Neuronal stem cell (in vitro differentiated cells): ENCODE data around the gene CDC40.
A peak's percentile ranks its signal among the peaks of the same experiment; 100 is the strongest.

Source experiments
- DNase-seq: peaks from one replicate; pipeline ENCODE4 v3.0.0-alpha.2; 2013; ENCODE audit warnings: low spot score
- H2AFZ ChIP-seq: one replicate; pipeline ENCODE4 v1.6.1; 2013; ENCODE audit warnings: mild to moderate bottlenecking, low read length, inconsistent platforms
- H2AK5ac ChIP-seq: 2 replicates; pipeline ENCODE4 v1.6.1; 2013; ENCODE audit warnings: low read depth, mild to moderate bottlenecking, inconsistent platforms, low read length, moderate library complexity, mixed read lengths
- H2BK120ac ChIP-seq: 2 replicates; pipeline ENCODE4 v1.6.1; 2013; ENCODE audit warnings: low read depth, mild to moderate bottlenecking, inconsistent platforms, low read length, moderate library complexity, mixed read lengths
- H2BK12ac ChIP-seq: one replicate; pipeline ENCODE4 v1.6.1; 2013; ENCODE audit warnings: low read length, inconsistent platforms
- H2BK15ac ChIP-seq: 2 replicates; pipeline ENCODE4 v1.6.1; 2013; ENCODE audit warnings: mild to moderate bottlenecking, low read length, inconsistent platforms, mixed read lengths
- H2BK5ac ChIP-seq: one replicate; pipeline ENCODE4 v1.6.1; 2013; ENCODE audit warnings: inconsistent platforms, mild to moderate bottlenecking, low read length, moderate library complexity
- H3K14ac ChIP-seq: one replicate; pipeline ENCODE4 v1.6.1; 2013; ENCODE audit warnings: low read length, inconsistent platforms
- H3K18ac ChIP-seq: 2 replicates; pipeline ENCODE4 v1.6.1; 2013; ENCODE audit warnings: low read length, inconsistent platforms
- H3K23ac ChIP-seq: 2 replicates; pipeline ENCODE4 v1.6.1; 2013; ENCODE audit warnings: low read depth, mild to moderate bottlenecking, mixed read lengths, low read length, inconsistent platforms; ENCODE audit not compliant: poor library complexity
- H3K27ac ChIP-seq: replicated peaks from 3 replicates; pipeline ENCODE4 v1.5.1; 2013; ENCODE audit warnings: low read length, inconsistent platforms
- H3K27me3 ChIP-seq, 3 experiments: 2 replicates each; pipeline ENCODE4 v1.6.1; 2013; ENCODE audit warnings: low read length in 3 of 3, mild to moderate bottlenecking in 2 of 3, inconsistent platforms in 1 of 3, low read depth in 1 of 3, mixed read lengths in 1 of 3, moderate library complexity in 1 of 3; ENCODE audit not compliant: control insufficient read depth in 3 of 3, insufficient read depth in 3 of 3
- H3K36me3 ChIP-seq, 2 donors: replicated peaks in 1 of 2; 2 replicates each; pipeline ENCODE4 v1.6.1; 2013; ENCODE audit warnings: low read length in 2 of 2; ENCODE audit not compliant: control insufficient read depth in 2 of 2, insufficient read depth in 2 of 2
- H3K4ac ChIP-seq: 2 replicates; pipeline ENCODE4 v1.6.1; 2013; ENCODE audit warnings: inconsistent platforms, mild to moderate bottlenecking, low read length, moderate library complexity
- H3K4me1 ChIP-seq, 2 donors: 1 replicate in 1 of 2; 2 replicates in 1 of 2; pipeline ENCODE4 v1.6.1; 2013; ENCODE audit warnings: low read length in 2 of 2, low read depth in 1 of 2; ENCODE audit not compliant: control insufficient read depth in 2 of 2, insufficient read depth in 1 of 2
- H3K4me2 ChIP-seq: one replicate; pipeline ENCODE4 v1.6.1; 2013; ENCODE audit warnings: mild to moderate bottlenecking, low read length, inconsistent platforms; ENCODE audit not compliant: insufficient read depth, poor library complexity, severe bottlenecking
- H3K4me3 ChIP-seq, 2 donors: 2 replicates each; pipeline ENCODE4 v1.5.1; 2013; ENCODE audit warnings: low read length in 2 of 2, mild to moderate bottlenecking in 2 of 2, inconsistent platforms in 1 of 2, moderate library complexity in 1 of 2
- H3K79me1 ChIP-seq: one replicate; pipeline ENCODE4 v1.6.1; 2013; ENCODE audit warnings: low read depth, mild to moderate bottlenecking, inconsistent platforms, low read length, moderate library complexity
- H3K9ac ChIP-seq: one replicate; pipeline ENCODE4 v1.6.1; 2013; ENCODE audit warnings: mild to moderate bottlenecking, low read depth, low read length, inconsistent platforms; ENCODE audit not compliant: poor library complexity
- H3K9me3 ChIP-seq, 2 donors: replicated peaks in 1 of 2; 2 replicates each; pipeline versions ENCODE3 to v1.6.1; 2013; ENCODE audit warnings: low read length in 2 of 2, mild to moderate bottlenecking in 2 of 2, inconsistent platforms in 1 of 2, low read depth in 1 of 2, mixed read lengths in 1 of 2, moderate library complexity in 1 of 2; ENCODE audit not compliant: control insufficient read depth in 2 of 2, insufficient read depth in 1 of 2
- H4K8ac ChIP-seq: one replicate; pipeline ENCODE4 v1.6.1; 2013; ENCODE audit warnings: low read depth, mild to moderate bottlenecking, inconsistent platforms, low read length, moderate library complexity
- H4K91ac ChIP-seq: one replicate; pipeline ENCODE4 v1.6.1; 2013; ENCODE audit warnings: low read length, low read depth, mild to moderate bottlenecking, inconsistent platforms; ENCODE audit not compliant: poor library complexity
- WGBS, 2 donors: extraction: QIAGEN DNeasy Blood & Tissue Kit; methylation state at CpG; one replicate each; pipeline ENCODE4 v1.1.7; 2013; ENCODE audit warnings: missing lambda C conversion rate in 2 of 2, mixed read lengths in 1 of 2; ENCODE audit not compliant: insufficient read length in 2 of 2, insufficient replicate concordance in 1 of 2; ENCODE audit errors: extremely low coverage in 2 of 2; 5-methylcytosine and 5-hydroxymethylcytosine counted together

Gene CDC40

DNA sequence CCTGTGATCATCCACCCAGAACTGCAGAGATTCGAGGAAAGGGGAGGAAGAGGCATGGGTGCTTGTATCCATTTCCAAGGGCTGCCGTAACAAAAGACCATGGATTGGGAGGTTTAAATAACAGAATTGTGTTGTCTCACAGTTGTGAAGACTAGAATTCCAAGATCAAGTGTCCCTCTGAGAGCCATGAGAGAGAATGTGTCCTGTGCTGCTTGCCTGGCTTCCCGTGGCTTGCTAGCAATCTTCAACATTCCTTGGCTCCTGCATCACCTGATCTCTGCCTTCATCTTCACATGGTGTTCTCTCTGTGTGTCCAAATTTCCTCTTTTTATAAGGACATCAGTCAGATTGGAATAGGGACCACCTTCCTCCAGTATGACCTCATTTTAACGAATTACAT is 69.8 kb downstream of the CDC40 start:
- no peak for DNase-seq

DNA sequence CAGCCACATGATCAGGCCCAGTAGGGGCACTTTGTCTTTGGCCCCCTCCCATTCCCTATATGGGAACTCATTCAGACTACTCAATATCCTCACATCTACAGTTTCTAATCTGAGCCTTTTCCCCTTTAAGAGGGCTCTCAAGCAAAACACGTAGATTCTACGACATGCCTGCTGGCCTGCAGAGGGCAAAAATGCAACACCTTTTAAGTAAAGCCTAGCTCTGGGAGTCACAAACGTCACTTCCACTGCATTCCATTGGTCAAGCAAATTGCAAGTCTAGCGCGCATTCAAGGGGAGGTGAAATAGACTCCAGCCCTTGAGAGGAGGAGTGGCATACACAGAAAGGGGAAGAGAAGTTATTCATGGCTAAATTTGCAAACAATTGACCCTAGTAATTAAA is 70.6 kb downstream of the CDC40 start:
- H4K91ac ChIP-seq = no peak overlapping the region
- no CpG with 5 or more reads among the region's 5 CpGs for WGBS, 2 donors
- no peak overlapping the region for H3K14ac ChIP-seq
- no peak overlapping the region for H3K23ac ChIP-seq
- H3K4ac ChIP-seq = no peak overlapping the region
- no peak overlapping the region for H2BK15ac ChIP-seq
- H3K18ac ChIP-seq = no peak overlapping the region
- no peak overlapping the region for H2BK5ac ChIP-seq
- H2BK120ac ChIP-seq = no peak overlapping the region
- H3K4me1 ChIP-seq = peaks cover 0 to 2% of the 10 kb centered on the region in 2 donors
- no peaks in the 10 kb centered on the region for H3K36me3 ChIP-seq
- H4K8ac ChIP-seq = no peak overlapping the region
- H2AFZ ChIP-seq = no peak overlapping the region
- no peak overlapping the region for H2AK5ac ChIP-seq
- no peaks in the 10 kb centered on the region for H3K79me1 ChIP-seq
- H3K4me2 ChIP-seq = no peak overlapping the region
- H3K27me3 ChIP-seq = no peaks in the 10 kb centered on the region
- H3K27ac ChIP-seq = no peak overlapping the region
- no peak for DNase-seq
- H2BK12ac ChIP-seq = no peak overlapping the region
- H3K4me3 ChIP-seq = no peak overlapping the region
- H3K9me3 ChIP-seq = no peaks in the 10 kb centered on the region
- no peak overlapping the region for H3K9ac ChIP-seq

More for the DNA sequence above, 69.8 kb downstream of the CDC40 start:
- H3K9ac ChIP-seq = no peak overlapping the region
- no peak overlapping the region for H3K14ac ChIP-seq
- no peak overlapping the region for H3K23ac ChIP-seq
- H3K36me3 ChIP-seq = no peaks in the 10 kb centered on the region
- H4K91ac ChIP-seq = no peak overlapping the region
- no peaks in the 10 kb centered on the region for H3K27me3 ChIP-seq
- no peak overlapping the region for H4K8ac ChIP-seq
- WGBS, 2 donors = no CpG with 5 or more reads among the region's 4 CpGs
- H2BK12ac ChIP-seq = no peak overlapping the region
- H2BK120ac ChIP-seq = no peak overlapping the region
- no peak overlapping the region for H2AK5ac ChIP-seq
- H3K79me1 ChIP-seq = no peaks in the 10 kb centered on the region
- no peak overlapping the region for H3K4ac ChIP-seq
- no peak overlapping the region for H3K27ac ChIP-seq
- H2BK15ac ChIP-seq = no peak overlapping the region
- H3K4me3 ChIP-seq = no peak overlapping the region
- H3K4me2 ChIP-seq = no peak overlapping the region
- no peak overlapping the region for H2BK5ac ChIP-seq
- peaks cover 0 to 2% of the 10 kb centered on the region in 2 donors for H3K4me1 ChIP-seq
- H3K9me3 ChIP-seq = no peaks in the 10 kb centered on the region
- H3K18ac ChIP-seq = no peak overlapping the region
- no peak overlapping the region for H2AFZ ChIP-seq

GRCh38 chr6:110255211-110255750 is 75.1 kb downstream of the CDC40 start:
- Histone ChIP-seq H3K9me3 (no peaks in the 10 kb centered on the region), H3K36me3 (no peaks in the 10 kb centered on the region), H3K4me3 (no peak overlapping the region), H3K23ac (no peak overlapping the region), H4K91ac (no peak overlapping the region), H3K18ac (no peak overlapping the region), H2AK5ac (no peak overlapping the region), H3K27ac (no peak overlapping the region), H3K4me1 (peaks cover 0 to 2% of the 10 kb centered on the region in 2 donors), H2BK15ac (no peak overlapping the region), H3K4me2 (no peak overlapping the region), H2AFZ (no peak overlapping the region), H4K8ac (no peak overlapping the region), H3K4ac (no peak overlapping the region), H2BK12ac (no peak overlapping the region), H2BK120ac (no peak overlapping the region), H3K14ac (no peak overlapping the region), H3K9ac (no peak overlapping the region), H3K79me1 (no peaks in the 10 kb centered on the region), H3K27me3 (no peaks in the 10 kb centered on the region), H2BK5ac (no peak overlapping the region)
- DNase-seq = peak; percentile 41
- no CpG with 5 or more reads among the region's 5 CpGs for WGBS, 2 donors

- DNase-seq = no peak
- no peak overlapping the region for H2BK120ac ChIP-seq
- H3K27ac ChIP-seq = no peak overlapping the region
- WGBS, 2 donors = no CpG with 5 or more reads among the region's 2 CpGs
- no peaks in the 10 kb centered on the region for H3K79me1 ChIP-seq
- H3K9ac ChIP-seq = no peak overlapping the region
- H3K23ac ChIP-seq = no peak overlapping the region
- H3K27me3 ChIP-seq = no peaks in the 10 kb centered on the region
- H3K4me2 ChIP-seq = no peak overlapping the region
- H2BK15ac ChIP-seq = no peak overlapping the region
- no peaks in the 10 kb centered on the region for H3K4me1 ChIP-seq
- no peak overlapping the region for H2AFZ ChIP-seq
- no peak overlapping the region for H2BK12ac ChIP-seq
- H4K8ac ChIP-seq = no peak overlapping the region
- no peaks in the 10 kb centered on the region for H3K9me3 ChIP-seq
- H3K4me3 ChIP-seq = no peak overlapping the region
- no peak overlapping the region for H4K91ac ChIP-seq
- no peak overlapping the region for H3K18ac ChIP-seq
- H3K4ac ChIP-seq = no peak overlapping the region
- no peak overlapping the region for H2BK5ac ChIP-seq
- H3K14ac ChIP-seq = no peak overlapping the region
- H2AK5ac ChIP-seq = no peak overlapping the region
- H3K36me3 ChIP-seq = no peaks in the 10 kb centered on the region
Observed at GRCh38 chr6:110256366-110256765, 76.1 kb downstream of the CDC40 start.
